AG10803 (cell line): ENCODE measurements around the gene LONRF2.

Experiments used
- DNase-seq: peaks from one replicate; pipeline ENCODE4 v3.0.0; 2010; ENCODE audit warnings: low read depth
- H3K4me3 ChIP-seq: 2 replicates; pipeline ENCODE4 v1.5.1; 2011; ENCODE audit warnings: mild to moderate bottlenecking, low read length, control low read depth
- TF ChIP-seq, protein P1 (sequence below): conservative IDR thresholded peaks from 2 replicates; pipeline ENCODE4 v1.5.1; 2011; ENCODE audit warnings: mild to moderate bottlenecking, low read length, control low read depth, inconsistent platforms

The LONRF2 gene

DNA sequence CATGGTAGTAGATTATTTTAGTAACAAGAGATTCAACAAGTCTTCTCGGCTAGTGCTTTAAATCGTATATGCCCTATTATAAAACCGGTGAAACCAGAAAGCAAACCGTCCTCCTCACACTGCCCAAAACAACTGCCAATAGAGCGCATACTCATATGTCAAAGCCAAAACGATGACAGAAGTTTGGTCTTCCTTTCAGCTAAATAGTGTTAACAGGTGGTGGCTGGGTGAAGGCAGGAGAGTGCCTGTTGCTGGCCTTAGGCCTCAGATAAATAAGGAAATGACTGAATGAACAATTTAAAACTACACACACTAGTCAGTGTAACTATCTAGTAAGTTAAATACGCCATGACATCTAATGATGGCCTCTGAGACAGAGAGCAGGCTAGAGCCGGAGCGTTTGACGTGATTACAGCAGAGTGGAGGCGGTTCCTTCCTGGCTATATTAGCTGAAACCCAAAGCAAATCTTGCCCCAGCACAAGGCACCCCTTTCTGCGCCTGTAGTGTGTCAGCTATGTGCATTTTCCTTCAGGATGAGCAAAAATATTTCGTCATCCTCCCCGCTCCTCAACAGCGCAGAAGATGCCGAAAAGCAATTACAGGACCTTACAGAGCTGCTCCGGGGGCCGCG lies 1.6 kb downstream of the LONRF2 start:
- H3K4me3 ChIP-seq, result no peak overlapping the region
- DNase-seq, result no peak
- TF ChIP-seq, protein P1, sequence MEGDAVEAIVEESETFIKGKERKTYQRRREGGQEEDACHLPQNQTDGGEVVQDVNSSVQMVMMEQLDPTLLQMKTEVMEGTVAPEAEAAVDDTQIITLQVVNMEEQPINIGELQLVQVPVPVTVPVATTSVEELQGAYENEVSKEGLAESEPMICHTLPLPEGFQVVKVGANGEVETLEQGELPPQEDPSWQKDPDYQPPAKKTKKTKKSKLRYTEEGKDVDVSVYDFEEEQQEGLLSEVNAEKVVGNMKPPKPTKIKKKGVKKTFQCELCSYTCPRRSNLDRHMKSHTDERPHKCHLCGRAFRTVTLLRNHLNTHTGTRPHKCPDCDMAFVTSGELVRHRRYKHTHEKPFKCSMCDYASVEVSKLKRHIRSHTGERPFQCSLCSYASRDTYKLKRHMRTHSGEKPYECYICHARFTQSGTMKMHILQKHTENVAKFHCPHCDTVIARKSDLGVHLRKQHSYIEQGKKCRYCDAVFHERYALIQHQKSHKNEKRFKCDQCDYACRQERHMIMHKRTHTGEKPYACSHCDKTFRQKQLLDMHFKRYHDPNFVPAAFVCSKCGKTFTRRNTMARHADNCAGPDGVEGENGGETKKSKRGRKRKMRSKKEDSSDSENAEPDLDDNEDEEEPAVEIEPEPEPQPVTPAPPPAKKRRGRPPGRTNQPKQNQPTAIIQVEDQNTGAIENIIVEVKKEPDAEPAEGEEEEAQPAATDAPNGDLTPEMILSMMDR, result no peak

DNA sequence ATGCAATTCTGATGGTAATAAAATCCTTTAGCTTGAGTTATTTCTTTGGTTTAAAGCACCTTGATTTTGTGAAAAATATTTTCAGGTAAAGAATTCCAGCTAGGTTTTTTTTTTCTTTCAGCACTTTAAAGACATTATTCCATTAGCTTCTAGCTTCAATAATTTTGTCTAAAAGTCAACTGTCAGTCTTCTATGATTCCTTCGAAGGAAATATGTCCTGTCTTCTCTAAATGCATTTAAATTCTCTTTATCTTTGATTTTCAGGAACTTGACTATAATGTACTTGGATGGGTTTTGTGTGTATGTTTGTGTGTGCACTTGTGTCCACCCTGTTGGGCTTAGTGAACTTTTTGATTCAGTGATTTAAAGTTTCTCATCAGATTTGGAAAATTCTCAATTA lies 4.7 kb downstream of the LONRF2 start:
- TF ChIP-seq, protein P1, result no peak
- DNase-seq, result no peak
- no peak overlapping the region for H3K4me3 ChIP-seq

DNA sequence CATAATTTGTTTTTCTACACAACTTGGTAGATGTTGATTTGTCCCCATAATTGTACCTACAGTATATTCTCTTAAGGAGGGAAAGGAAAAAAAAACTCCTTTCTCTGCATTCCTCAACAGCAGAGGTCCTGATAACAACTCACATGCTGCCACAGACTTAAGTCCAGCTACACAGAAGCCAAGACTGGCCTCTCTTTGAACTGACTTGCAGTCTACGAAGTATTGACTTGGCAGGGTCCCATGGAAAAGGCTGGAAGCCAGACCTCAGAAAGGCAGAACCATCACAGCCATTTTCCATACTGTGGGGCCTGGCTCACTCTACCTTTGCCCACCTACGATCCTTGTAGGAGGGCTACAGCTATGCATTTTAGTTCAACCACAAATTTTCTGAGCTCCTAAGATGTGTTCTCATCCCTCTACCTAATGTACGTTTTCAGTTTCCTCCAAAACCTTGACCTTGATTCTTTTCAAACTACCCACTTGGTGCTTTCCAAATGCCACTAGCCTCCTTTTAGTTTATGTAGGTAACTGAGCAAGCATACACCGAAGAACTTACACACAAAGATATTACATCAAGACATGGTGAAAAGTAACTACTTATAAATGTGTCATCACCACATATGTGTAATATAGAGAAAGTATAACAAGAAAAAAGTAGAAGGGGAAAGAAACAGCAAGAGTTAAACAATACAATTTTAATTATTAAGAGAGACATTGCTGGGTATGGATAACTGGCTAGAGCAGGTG lies 12.2 kb downstream of the LONRF2 start:
- TF ChIP-seq, protein P1, result no peak
- DNase-seq, result no peak
- H3K4me3 ChIP-seq, result no peak overlapping the region

DNA sequence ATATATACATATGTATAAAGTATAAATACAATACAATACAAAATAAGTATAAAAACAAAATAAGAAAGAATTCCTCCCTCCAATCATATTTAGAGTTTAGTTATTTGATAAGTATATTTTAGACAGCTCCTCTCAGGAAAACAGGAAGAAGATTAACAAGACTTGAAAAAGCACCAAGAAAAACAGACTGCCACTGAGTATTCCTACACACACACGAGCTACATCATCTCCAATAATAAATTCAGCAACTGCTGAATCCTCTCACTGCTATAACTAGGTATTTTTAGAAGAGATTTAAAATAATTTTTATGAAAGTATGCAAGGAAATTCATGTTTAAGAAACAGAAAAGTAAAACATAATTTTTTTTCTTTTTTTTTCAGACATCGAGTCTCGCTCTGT lies 13.0 kb downstream of the LONRF2 start:
- DNase-seq, result no peak
- no peak overlapping the region for H3K4me3 ChIP-seq
- TF ChIP-seq, protein P1, result no peak

GRCh38 chr2:100303744-100304143 lies 18.6 kb downstream of the LONRF2 start:
- TF ChIP-seq, protein P1, result no peak
- no peak for DNase-seq
- H3K4me3 ChIP-seq, result no peak overlapping the region

DNA sequence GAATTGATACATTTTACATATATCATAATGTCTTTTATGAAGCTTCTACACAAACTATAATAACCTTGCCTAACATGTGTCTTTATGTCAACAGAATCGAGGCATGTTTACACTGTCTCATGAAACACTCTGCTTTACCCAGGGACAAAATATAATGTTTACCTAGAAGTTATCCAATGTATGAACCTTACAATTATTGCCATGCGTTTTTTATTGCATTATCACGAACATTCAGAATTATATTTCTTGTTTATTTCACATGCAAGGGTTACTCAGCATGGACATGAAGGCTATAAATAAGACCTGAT lies 19.8 kb downstream of the LONRF2 start:
- no peak overlapping the region for H3K4me3 ChIP-seq
- DNase-seq, result no peak
- TF ChIP-seq, protein P1, result no peak
